Activated naive CD4-positive, alpha-beta T cell treated with anti-CD3 and anti-CD28 coated beads, Interleukin-2, amount 10 ng/mL, durations not matched to agents 7 days and 5 days (primary cell): ENCODE measurements around the gene CLDN15.

Source experiments
- CTCF ChIA-PET: fragments of 350-600 bp; sonication (Branson Sonifier 250); formaldehyde crosslinking; loops from one replicate; lab custom pipeline; 2021; ENCODE audit warnings: antibody characterized with exemption; lab: Charles Lee
- DNase-seq: peaks from one replicate; pipeline ENCODE4 v3.0.0-alpha.2; 2020
- H3K27ac Mint-ChIP-seq: one replicate; pipeline ENCODE4 v1.8.0; 2021; ENCODE audit warnings: mild to moderate bottlenecking, moderate library complexity, mixed read lengths
- H3K27me3 Mint-ChIP-seq: one replicate; pipeline ENCODE4 v1.8.0; 2021; ENCODE audit warnings: mild to moderate bottlenecking, mixed read lengths
- H3K36me3 Mint-ChIP-seq: one replicate; pipeline ENCODE4 v1.8.0; 2021; ENCODE audit warnings: mixed read lengths
- H3K4me1 Mint-ChIP-seq: one replicate; pipeline ENCODE4 v1.8.0; 2021; ENCODE audit warnings: mixed read lengths
- H3K4me3 Mint-ChIP-seq: one replicate; pipeline ENCODE4 v1.8.0; 2021; ENCODE audit warnings: mild to moderate bottlenecking, moderate library complexity, mixed read lengths
- H3K9me3 Mint-ChIP-seq: one replicate; pipeline ENCODE4 v1.8.0; 2021; ENCODE audit warnings: mixed read lengths

The CLDN15 gene

DNA sequence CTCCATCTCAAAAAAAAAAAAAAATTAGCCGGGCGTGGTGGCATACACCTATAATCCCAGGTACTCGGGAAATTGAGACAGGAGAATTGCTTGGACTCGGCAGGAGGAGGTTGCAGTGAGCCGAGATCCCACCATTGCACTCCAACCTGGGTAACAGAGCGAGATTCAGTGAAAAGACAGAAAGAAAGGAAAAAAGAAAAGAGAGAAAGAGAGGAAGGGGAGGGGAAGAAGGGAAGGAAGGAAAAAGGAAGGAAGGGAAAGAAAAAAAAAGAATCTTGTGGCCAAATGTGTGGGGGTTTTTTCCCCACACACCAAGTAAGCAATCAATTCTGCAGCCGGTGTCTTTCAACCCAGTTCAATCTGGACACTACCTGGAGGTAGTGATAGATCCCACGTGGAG, 48.5 kb downstream of the CLDN15 start:
- Mint-ChIP-seq H3K4me3 (no peak overlapping the region), H3K36me3 (no peaks in the 10 kb centered on the region), H3K27ac (no peak overlapping the region), H3K9me3 (no peaks in the 10 kb centered on the region), H3K27me3 (peaks cover 40% of the 10 kb centered on the region), H3K4me1 (peaks cover 2% of the 10 kb centered on the region)
- DNase-seq: no peak
- CTCF ChIA-PET: interaction anchor here (8.8 kb wide), 1 partner anchor 49 kb away, joined by 150 read pairs; no protein-coding TSS in a partner anchor

DNA sequence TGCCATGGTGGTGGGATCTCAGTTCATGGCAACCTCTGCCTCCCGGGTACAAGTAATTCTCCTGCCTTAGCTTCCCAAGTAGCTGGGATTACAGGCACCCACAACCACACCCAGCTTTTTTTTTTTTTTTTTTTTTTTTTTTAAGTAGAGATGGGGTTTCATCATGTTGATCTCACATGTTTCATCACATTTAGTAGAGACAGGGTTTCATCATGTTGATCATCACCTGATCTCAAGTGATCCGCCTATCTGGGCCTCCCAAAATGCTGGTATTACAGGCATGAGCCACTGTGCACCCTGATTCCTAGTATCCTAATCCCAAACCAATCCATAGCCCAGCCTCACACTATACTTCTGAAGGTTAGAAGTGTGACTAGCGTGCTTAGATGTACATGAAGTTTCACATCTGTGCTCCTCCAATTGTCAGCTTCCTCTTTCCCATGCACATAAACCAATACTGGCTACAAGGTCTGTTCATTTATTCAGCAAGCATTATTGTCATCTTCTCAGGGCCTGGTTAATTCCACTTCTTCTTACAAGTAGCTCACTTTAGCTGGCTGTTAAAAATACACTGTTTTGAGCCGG, 50.7 kb downstream of the CLDN15 start:
- no peak for DNase-seq
- CTCF ChIA-PET: interaction anchor here (1.8 kb wide), 1 partner anchor 43 kb away, joined by 10 read pairs; no protein-coding TSS in a partner anchor
- Mint-ChIP-seq H3K4me1 (no peaks in the 10 kb centered on the region), H3K27ac (no peak overlapping the region), H3K27me3 (peaks cover 40% of the 10 kb centered on the region), H3K36me3 (no peaks in the 10 kb centered on the region), H3K9me3 (no peaks in the 10 kb centered on the region), H3K4me3 (no peak overlapping the region)

DNA sequence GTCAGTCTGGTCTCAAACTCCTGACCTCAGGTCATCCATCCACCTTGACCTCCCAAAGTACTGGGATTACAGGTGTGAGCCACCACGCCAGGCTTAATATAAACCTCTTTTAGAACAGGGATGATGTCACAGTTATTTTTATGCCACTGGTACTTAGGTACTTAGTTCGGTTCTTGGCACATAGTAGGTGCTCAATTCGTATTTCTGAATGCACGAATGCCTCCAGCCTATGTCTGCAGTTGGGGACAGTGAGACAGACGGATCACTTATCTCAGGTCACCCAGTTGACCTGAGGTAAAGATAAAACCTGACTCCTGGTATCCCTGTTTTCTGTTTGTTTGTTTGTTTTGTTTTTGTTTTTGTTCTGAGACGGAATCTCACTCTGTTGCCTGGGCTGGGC, 51.4 kb downstream of the CLDN15 start:
- Mint-ChIP-seq H3K9me3 (no peaks in the 10 kb centered on the region), H3K4me3 (no peak overlapping the region), H3K36me3 (no peaks in the 10 kb centered on the region), H3K27ac (no peak overlapping the region), H3K4me1 (no peaks in the 10 kb centered on the region), H3K27me3 (peaks cover 43% of the 10 kb centered on the region)
- CTCF ChIA-PET: no interaction called here
- DNase-seq: no peak

- Mint-ChIP-seq H3K9me3 (no peaks in the 10 kb centered on the region), H3K4me1 (no peaks in the 10 kb centered on the region), H3K36me3 (no peaks in the 10 kb centered on the region), H3K4me3 (no peak overlapping the region), H3K27me3 (peaks cover 45% of the 10 kb centered on the region), H3K27ac (no peak overlapping the region)
- DNase-seq: no peak
- CTCF ChIA-PET: interaction anchor here (0.8 to 1.9 kb wide), 2 partner anchors 9 to 41 kb away, joined by 3 to 5 read pairs; no protein-coding TSS in a partner anchor
Observed at GRCh38 chr7:101185258-101185839, 52.3 kb downstream of the CLDN15 start.
